GM18507 (cell line): ENCODE data around the gene ADGRL1.

Experiments
- DNase-seq: peaks from one replicate; pipeline ENCODE4 v3.0.0; 2011; ENCODE audit warnings: low read depth; ENCODE audit not compliant: insufficient read length; ENCODE audit errors: extremely low spot score
- FAIRE-seq: peaks from 2 replicates; lab custom pipeline; 2011; peaks lifted over from hg19 to GRCh38; lab: Jason Lieb, UNC

Gene ADGRL1

GRCh38 chr19:14166999-14167575 is 38.9 kb downstream of the ADGRL1 start:
- FAIRE-seq (no peak), DNase-seq (no peak)

- DNase-seq, result no peak
- no peak for FAIRE-seq
These were observed 39.8 kb downstream of the ADGRL1 start for GRCh38 chr19:14165990-14166830.

GRCh38 chr19:14164724-14165493 is 41.1 kb downstream of the ADGRL1 start:
- FAIRE-seq (no peak), DNase-seq (no peak)

DNA sequence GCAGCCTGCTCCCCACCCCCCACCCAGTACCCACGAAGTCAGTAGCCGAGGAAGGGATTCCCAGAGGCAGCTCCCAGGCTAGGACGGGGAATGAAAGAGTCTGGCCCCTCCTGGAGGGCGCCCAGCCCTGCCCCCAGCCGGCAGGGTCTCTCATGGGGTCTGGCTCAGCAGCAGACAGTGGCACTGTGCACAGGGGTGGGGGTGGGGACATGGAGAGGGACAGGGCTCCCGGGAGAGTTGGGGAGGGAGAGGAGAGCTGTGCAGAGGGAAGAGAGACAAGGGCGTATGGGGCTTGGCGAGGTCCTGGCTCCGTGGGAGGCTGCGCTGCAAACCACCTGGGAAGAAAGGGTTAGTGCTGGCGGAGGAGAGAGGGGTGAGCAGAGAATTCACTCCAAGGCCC is 41.9 kb downstream of the ADGRL1 start:
- FAIRE-seq (no peak), DNase-seq (no peak)

- no peak for FAIRE-seq
These were observed 43.1 kb downstream of the ADGRL1 start for GRCh38 chr19:14162871-14163297.

GRCh38 chr19:14161305-14161704 is 44.7 kb downstream of the ADGRL1 start:
- FAIRE-seq, result no peak
- no peak for DNase-seq

More at GRCh38 chr19:14162871-14163297, 43.1 kb downstream of the ADGRL1 start:
- DNase-seq, result no peak

DNA sequence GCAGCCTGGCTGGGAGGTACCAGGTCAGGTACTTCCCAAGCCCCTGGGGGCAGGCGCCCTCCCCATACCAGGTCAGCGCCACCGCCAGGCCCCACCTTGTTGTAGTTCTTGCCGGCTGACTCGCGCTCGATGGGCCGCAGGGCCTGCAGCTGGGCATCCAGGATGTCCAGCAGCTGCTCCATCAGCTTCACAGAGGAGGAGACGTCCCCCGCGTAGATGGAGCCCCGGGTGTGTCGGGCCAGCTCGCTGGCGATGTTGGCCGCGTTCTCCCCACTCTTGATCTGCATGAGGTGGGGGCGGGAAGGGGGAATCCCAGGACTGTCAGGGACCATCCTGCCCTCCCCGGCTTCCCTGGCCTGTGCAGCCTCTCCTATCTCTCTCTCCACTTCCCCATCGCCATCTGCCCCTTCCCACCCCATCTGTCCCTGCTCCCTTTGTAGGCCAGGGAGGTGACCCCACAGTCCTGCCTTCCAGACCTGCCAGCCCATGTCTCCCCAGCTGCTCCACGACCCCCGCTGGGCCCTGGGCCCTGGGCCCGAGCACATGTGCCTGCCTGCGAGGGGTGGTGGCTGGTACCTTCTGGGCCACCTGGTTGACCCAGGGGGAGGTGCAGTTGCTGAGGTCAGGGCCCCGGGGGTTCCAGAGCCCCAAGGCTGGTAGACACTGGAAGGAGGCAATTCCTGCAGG is 45.8 kb downstream of the ADGRL1 start:
- no peak for DNase-seq
- FAIRE-seq, result no peak

DNA sequence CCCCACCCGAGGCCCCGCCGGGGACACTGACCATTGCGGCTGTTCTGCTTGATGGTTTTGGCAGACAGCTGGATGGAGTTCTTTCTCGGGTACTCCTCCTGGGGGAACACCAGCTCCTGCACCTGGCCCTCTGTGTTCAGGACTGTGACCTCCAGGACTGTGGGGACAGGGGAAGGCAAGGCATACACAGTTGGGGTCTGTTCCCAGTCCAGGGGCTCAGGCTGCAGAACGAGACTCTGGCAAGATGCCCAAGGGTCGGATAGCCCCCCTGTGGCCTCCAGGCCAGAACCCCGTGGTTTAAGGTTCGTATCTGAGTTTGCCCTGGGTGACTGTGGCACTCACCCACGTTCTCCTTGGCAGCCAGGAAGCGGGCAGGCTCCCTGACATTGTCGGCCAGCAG is 46.9 kb downstream of the ADGRL1 start:
- FAIRE-seq (no peak), DNase-seq (no peak)

DNA sequence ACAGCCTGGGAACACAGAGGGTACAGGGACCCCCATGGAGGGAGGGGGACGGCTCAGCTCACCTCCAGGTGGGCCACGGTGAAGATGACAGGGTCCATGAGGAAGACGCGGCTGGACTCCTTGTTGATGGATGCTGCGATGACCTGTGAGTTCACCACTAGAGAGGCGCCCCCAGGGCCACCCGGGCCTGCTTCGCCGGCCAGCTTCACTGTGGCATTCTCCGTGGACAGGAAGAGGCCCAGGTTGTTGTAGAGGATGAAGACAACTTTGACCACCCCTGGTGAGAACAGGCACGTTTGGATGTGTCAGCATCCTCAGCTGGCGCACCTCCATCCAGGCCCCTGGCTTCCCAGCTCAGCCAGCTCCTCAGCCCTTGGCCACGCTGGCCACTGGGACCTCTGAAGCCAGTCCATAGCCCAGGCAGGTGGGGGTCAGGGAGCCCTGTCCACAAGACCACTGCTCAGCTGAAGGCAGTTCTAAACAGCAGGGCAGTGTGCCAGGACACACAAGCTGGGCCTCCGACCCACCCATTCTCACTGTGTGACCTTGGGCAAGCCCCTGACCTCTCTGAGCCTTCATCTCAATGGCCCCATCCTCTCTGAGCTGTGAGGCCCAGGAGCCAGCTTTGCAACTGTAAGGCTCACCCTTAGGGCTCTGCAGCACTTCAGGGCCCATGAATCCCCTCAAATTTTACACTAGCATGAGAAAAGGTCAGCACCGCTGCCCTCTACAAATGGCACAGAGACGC is 47.5 kb downstream of the ADGRL1 start:
- no peak for DNase-seq
- FAIRE-seq, result no peak

- DNase-seq (no peak), FAIRE-seq (no peak)
These were observed 48.8 kb downstream of the ADGRL1 start for GRCh38 chr19:14156971-14157717.

GRCh38 chr19:14156122-14156521 is 49.8 kb downstream of the ADGRL1 start:
- DNase-seq, result no peak
- FAIRE-seq, result no peak

GRCh38 chr19:14155371-14155770 is 50.6 kb downstream of the ADGRL1 start:
- FAIRE-seq (no peak), DNase-seq (no peak)

DNA sequence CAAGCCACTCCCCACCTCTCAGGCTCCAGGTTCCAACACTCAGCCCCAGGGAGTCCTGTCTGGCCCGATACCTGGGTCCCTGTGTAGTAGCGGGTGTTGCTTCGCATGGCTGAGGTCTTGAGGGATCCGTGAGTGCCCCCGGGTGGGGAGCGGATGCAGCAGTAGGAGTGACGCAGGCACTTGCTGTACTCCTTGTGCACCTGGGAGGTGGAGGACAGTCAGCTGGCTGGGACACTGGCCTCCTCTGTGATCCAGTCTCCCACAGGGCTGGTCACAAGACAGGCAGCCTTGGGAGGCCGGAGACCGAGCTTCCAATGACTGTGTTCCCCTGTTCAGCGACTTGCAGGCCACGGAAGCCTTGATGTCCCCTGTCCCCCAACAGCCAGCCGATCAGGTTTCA is 53.3 kb downstream of the ADGRL1 start:
- FAIRE-seq, result no peak

DNA sequence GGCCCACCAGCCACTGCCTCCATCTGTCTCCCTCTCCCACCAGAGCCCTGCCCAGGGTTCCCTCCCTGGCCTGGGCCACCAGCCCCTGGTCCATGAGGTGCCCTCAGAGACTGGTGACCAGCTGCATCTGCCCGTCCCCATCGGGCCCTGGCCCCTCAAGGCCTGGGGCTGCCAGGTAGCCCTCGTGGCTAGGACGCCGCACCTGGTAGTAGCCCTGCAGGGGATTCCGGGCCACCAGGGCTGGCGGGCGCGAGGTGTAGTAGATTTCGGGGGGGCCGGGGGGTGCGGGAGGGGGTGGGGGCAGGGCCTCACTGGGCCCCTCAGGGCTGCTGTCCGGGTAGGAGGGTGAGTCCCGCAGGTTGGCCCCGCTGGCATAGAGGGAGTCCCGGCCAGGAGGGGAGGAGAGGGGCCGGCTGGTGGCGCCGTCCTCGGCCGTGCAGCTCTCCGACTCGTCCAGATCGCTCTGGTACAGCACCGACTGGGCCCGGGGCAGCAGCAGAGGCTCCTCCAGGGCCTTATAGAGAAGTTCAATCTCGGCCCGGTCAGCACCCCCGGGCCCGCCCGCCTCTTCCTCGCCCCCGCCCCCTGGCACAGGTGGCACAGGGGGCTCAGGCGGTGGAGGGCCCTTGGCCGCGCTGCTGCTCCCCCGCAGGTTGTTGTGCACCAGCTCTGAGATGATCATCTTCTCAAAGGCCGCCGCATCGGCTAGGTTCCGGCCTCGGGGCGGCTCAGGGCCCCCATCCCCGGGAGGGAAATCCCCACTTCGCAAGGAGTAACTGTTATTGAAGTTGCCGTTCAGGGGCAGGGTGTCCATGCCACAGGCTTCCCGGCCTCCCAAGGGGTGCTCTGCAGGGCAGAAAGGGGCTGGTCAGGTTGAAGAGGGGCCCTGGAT is 55.0 kb downstream of the ADGRL1 start:
- no peak for DNase-seq
- FAIRE-seq, result no peak

More for the DNA sequence above, 53.3 kb downstream of the ADGRL1 start:
- no peak for DNase-seq

DNA sequence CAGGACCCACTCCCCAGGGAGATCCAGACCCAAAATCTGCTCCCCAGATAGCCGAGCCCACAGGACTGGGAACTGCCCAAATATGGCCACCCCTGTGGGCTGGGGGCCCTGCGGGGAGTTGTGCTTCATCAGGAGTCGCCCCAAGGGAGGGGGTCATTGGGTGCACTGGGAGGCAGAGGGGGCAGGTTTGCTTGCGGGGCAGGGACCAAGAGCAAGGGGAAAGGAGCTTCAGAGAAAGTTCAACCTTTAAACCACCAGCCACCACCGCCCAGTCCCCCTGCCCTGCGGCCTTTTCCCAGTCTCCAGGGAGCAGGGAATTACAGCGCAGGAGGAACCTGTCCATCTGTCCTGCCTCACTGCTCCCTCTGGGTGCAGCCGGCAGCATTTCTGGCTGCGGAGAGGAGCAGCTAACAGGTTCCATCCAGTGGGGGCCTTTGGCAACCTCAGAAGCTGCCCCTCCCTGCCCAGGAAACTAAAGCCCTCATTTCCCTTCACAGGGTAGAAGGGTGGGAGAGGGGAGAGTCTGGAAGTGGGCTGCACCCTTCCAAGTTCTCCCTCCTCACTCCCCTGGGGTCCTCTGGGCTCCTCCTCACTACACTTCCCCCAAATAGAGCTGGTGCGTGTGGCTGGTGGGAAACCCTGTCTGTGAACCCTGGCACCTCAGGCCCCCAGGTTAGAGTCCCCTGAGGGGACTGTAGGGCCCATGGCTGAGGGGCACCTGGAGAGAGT is 55.8 kb downstream of the ADGRL1 start:
- FAIRE-seq (no peak), DNase-seq (no peak)

DNA sequence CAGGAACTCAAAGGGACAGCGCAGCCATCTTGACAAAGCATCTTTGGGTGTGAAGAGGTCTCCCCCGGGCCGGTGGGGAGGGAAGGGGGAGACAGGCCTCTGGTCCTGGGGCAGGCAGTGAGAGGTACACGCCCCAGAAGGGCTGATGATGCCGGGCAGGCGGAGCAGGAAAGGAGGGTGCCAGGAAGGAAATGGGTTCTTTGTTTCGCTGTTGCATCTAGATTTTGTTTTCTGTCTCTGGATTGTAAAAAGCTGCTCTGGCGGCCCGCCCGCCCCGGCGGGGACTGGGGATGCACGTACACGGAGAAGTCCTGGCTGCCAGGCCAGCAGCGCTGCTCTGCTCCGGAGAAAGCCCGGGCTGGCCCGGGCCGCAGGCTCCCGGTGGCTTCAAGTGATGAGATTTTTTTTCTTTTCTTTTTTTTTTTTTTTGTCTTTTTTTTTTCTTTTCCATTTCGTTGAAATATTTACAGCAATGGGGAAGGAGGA is 56.4 kb downstream of the ADGRL1 start:
- DNase-seq, result no peak
- FAIRE-seq, result no peak
